ENCODE results near the gene CPOX. TPM values are rescaled to one million over a fixed set of nuclear protein-coding genes. Genes with fewer than 3 reads are reported as not detected.

The CPOX gene
- total RNA-seq, 2 experiments from 2014 or later: 71.6 to 88.5 TPM

DNA sequence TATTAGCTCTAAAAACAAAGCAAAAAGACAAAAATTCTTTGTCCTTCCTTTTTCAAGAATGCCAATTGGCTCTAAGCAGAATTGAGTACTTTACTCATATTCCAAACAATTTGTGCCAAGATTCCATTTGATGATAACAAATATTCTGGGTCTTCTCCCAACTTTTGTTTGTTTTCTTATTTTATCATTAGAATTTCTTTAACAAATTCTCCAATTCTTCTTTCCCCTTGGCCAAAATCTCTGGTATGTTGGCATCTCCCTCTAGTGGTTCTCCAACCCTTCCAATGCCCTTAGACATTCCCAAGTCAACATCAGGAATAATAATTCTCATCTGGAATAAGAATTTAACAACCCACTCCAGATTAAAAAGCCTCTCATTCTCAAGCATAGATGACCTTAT, 5.3 kb downstream of the CPOX start:
- no peaks in the 10 kb centered on the region for H3K9me3 Mint-ChIP-seq (ENCODE audit: low read depth)
- peaks cover 70% of the 10 kb centered on the region for H3K4me1 Mint-ChIP-seq
- no peak overlapping the region for H3K27ac Mint-ChIP-seq
- no peak for DNase-seq
- CTCF ChIA-PET: interaction anchor here (0.6 to 2.0 kb wide), 3 partner anchors 9 to 355 kb away, joined by 3 to 13 read pairs (median 5); no protein-coding TSS in a partner anchor
- no peaks in the 10 kb centered on the region for H3K27me3 Mint-ChIP-seq
- H3K4me3 Mint-ChIP-seq: no peak overlapping the region
- ATAC-seq: no peak
- H3K36me3 Mint-ChIP-seq: peaks cover 82% of the 10 kb centered on the region

- H3K27ac Mint-ChIP-seq: no peak overlapping the region
- ATAC-seq (no peak), DNase-seq (no peak)
- peaks cover 83% of the 10 kb centered on the region for H3K36me3 Mint-ChIP-seq
- H3K4me3 Mint-ChIP-seq: no peak overlapping the region
- CTCF ChIA-PET: interaction anchor here (0.6 to 2.0 kb wide), 6 partner anchors 9 to 355 kb away, joined by 3 to 13 read pairs (median 3); no protein-coding TSS in a partner anchor
- peaks cover 74% of the 10 kb centered on the region for H3K4me1 Mint-ChIP-seq
- H3K27me3 Mint-ChIP-seq: no peaks in the 10 kb centered on the region
- H3K9me3 Mint-ChIP-seq (ENCODE audit: low read depth): no peaks in the 10 kb centered on the region
These were observed 5.8 kb downstream of the CPOX start for GRCh38 chr3:98587654-98588053.

GRCh38 chr3:98584547-98584946, 8.9 kb downstream of the CPOX start:
- Mint-ChIP-seq H3K36me3 (peaks cover 86% of the 10 kb centered on the region), H3K4me1 (peaks cover 62% of the 10 kb centered on the region), H3K27me3 (no peaks in the 10 kb centered on the region), H3K4me3 (no peak overlapping the region), H3K27ac (no peak overlapping the region), H3K9me3 (ENCODE audit: low read depth) (no peaks in the 10 kb centered on the region)
- no peak for DNase-seq
- no peak for ATAC-seq
- CTCF ChIA-PET: interaction anchor here (1.1 to 1.2 kb wide), 2 partner anchors 13 to 62 kb away, joined by 3 to 4 read pairs; partner anchors contain the start of gene CLDND1

DNA sequence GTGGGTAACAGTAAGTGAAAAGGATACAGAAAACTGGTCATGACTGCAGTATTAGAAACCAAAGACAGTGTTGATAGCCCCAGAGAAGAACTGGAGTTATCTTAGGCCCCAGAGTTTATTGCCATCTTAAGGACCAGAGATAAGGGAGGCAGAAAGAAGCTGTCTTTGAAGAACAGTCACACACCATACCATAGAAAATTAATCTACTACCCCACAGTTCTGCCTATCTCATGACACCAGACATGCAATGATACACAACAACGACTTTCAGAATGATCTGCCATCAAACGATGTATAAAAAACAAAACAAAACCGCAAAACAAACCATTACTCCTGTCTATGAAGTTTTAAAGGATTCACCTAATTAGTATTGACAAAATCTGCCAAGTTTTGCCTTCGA, 9.6 kb downstream of the CPOX start:
- ATAC-seq: no peak
- H3K9me3 Mint-ChIP-seq (ENCODE audit: low read depth): no peaks in the 10 kb centered on the region
- CTCF ChIA-PET: interaction anchor here (1.1 kb wide), 1 partner anchor 14 kb away, joined by 4 read pairs; no protein-coding TSS in a partner anchor
- H3K27ac Mint-ChIP-seq: peak overlapping the region; percentile 54
- no peak overlapping the region for H3K4me3 Mint-ChIP-seq
- no peaks in the 10 kb centered on the region for H3K27me3 Mint-ChIP-seq
- DNase-seq: no peak
- peaks cover 84% of the 10 kb centered on the region for H3K36me3 Mint-ChIP-seq
- peaks cover 57% of the 10 kb centered on the region for H3K4me1 Mint-ChIP-seq

DNA sequence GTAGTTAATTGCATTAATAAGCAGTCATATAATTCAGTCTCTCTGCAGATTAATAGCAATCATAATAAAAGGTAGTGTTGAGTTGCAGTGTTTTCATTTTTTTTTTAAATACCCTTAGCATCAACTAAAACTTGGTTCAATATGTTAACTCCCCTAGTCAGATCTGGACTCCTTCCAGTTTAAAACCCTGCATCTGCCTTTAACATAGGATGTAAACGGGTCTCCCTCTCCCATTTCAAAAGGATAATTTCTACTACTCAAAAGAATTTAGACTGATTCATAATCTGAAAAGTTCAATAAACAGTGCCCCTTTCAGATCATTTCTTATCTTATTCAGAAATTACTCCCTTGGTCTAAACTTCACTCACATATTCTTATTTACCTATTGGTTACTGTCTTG, 11.4 kb downstream of the CPOX start:
- no peak overlapping the region for H3K4me3 Mint-ChIP-seq
- no peak overlapping the region for H3K27ac Mint-ChIP-seq
- peaks cover 58% of the 10 kb centered on the region for H3K4me1 Mint-ChIP-seq
- H3K36me3 Mint-ChIP-seq: peaks cover 86% of the 10 kb centered on the region
- CTCF ChIA-PET: interaction anchor here (1.4 to 2.9 kb wide), 3 partner anchors 8 to 20 kb away, joined by 4 to 8 read pairs (median 6); no protein-coding TSS in a partner anchor
- H3K27me3 Mint-ChIP-seq: no peaks in the 10 kb centered on the region
- ATAC-seq: no peak
- no peak for DNase-seq
- H3K9me3 Mint-ChIP-seq (ENCODE audit: low read depth): no peaks in the 10 kb centered on the region

DNA sequence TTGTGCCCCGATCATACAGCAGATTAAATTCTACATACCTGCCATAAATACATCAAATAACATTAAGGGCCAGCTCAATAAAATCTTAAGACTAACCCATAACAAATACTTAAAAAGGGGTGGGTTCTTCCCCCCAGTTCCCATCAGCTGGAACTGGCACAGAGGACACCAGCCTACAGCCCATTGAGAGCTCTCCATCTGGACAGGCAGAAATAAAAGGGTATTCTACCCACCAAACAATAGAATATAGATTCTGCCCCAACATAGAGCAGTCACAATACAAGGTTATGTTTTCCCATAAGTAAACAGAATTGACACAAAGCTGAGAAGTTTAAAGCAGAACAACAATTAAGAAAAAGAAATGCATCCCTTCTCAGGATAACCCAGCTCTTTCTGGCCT, 11.9 kb downstream of the CPOX start:
- CTCF ChIA-PET: interaction anchor here (1.2 to 2.9 kb wide), 5 partner anchors 9 to 51 kb away, joined by 3 to 8 read pairs (median 4); partner anchors contain the start of gene CPOX
- Mint-ChIP-seq H3K27me3 (no peaks in the 10 kb centered on the region), H3K9me3 (ENCODE audit: low read depth) (no peaks in the 10 kb centered on the region), H3K4me3 (no peak overlapping the region), H3K4me1 (peaks cover 62% of the 10 kb centered on the region), H3K27ac (no peak overlapping the region), H3K36me3 (peaks cover 88% of the 10 kb centered on the region)
- no peak for DNase-seq
- no peak for ATAC-seq

DNA sequence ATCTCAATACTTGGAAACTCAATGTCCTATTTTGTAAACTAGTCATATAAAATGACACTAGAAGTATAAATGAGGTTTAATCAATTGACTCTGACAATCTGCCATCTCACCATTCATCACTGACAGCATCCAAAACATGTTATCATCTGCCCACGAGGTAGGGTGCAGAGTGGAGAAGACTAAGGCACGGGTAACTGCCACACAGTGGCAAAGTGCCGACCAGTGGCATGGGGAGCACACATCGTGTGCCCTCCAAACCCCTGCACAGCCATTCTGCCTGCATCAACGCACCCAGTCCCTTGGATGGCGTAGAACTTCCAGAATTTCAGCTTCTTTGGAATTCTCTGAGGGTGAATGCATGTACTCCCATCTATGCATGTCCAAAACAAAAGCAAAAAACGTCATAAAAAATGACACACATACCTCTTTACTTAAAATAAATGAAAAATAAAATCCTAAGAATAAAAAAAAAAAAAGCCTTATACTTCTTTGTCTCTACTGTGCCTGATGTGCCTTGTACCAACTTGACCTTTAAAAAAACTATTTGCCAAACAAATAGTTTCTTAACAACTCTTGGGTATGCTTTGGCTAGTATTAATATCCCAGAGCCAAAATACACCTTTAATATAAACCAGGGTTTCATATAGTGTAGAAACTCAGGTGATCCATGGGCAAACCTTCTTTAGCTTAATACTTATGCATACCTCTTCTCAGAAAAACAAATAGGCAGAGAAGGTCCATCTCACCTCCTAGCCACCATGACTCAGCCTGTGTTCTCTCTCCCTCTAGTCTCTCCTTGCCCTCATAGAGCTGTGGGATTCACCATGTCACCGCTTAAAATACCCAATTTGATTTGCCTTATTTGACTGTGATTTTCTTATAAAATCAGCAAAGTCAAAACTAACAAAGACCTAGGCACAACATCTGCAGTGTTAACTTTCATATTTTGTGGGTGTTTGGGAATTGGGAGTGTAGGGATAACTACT, 12.7 kb downstream of the CPOX start:
- H3K36me3 Mint-ChIP-seq: peaks cover 87% of the 10 kb centered on the region
- ATAC-seq: no peak

DNA sequence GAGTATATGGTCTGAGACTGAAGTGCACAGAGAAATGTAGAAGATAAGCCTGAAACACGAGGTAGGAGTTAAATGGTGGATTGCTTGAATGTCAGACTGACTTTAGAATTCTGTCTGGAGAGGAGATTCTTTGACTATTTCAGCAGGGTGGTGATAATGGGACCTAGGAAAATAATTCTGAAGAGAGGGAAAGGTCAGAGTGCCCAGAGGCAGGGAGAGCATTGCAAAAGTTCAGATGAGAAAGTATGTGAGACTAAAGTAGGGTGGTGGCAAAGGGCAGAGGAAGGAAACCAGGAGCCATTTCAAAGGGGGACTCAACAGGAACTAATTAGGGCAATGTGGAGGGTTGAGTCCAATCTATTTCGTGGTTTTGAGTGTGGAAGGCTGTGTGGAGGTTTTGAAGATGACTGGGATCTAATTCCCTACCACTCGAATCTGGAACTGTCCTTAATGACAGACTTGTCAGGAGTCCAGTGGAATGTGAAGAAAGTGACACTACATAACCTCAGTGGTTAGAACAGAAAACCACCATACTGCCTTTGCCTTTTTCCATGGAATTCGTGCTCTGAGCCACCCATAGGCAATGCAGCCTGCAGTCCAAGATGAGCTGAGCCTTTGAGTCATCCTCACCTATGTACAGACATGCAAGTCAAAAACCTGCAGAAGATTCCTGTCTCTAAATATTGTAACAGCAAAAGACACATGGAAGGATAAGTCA, 16.1 kb downstream of the CPOX start:
- H3K36me3 Mint-ChIP-seq: peaks cover 62% of the 10 kb centered on the region

More for the DNA sequence above, 12.7 kb downstream of the CPOX start:
- Mint-ChIP-seq H3K4me3 (no peak overlapping the region), H3K9me3 (ENCODE audit: low read depth) (no peaks in the 10 kb centered on the region), H3K27me3 (no peaks in the 10 kb centered on the region), H3K27ac (no peak overlapping the region), H3K4me1 (peaks cover 63% of the 10 kb centered on the region)
- DNase-seq: no peak
- CTCF ChIA-PET: interaction anchor here (1.2 to 2.9 kb wide), 5 partner anchors 8 to 51 kb away, joined by 3 to 8 read pairs (median 4); partner anchors contain the start of gene CPOX

DNA sequence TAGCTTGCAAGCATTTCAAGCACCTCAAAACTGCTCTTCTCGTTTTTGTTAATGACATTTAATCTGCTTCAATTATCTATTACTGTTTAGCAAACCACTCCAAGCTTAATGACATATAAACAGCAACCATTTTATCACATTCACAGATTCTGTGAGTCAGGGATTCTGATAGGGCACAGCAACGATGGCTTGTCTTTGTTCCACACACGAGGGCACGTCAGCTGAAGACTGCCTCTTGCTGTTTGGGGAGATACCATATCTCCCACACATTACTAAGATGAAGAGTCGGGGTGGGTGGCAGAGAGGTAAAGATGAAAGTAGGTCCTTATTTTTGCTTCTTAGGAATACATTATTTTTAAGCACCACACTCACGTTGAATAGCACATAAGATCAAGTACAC, 19.3 kb downstream of the CPOX start:
- Mint-ChIP-seq H3K36me3 (peaks cover 55% of the 10 kb centered on the region), H3K4me1 (peaks cover 65% of the 10 kb centered on the region), H3K27ac (peak overlapping the region; percentile 82), H3K4me3 (peak overlapping the region; percentile 3), H3K9me3 (ENCODE audit: low read depth) (peaks cover 2% of the 10 kb centered on the region), H3K27me3 (no peaks in the 10 kb centered on the region)
- ATAC-seq (peak; percentile 25), DNase-seq (no peak)
- CTCF ChIA-PET: interaction anchor here (0.6 to 2.5 kb wide), 11 partner anchors 12 to 536 kb away, joined by 3 to 10 read pairs (median 4); partner anchors contain the start of genes CLDND1, CPOX and GPR15

More for the DNA sequence above, 16.1 kb downstream of the CPOX start:
- no peak for ATAC-seq
- Mint-ChIP-seq H3K9me3 (ENCODE audit: low read depth) (no peaks in the 10 kb centered on the region), H3K27me3 (no peaks in the 10 kb centered on the region), H3K4me1 (peaks cover 60% of the 10 kb centered on the region), H3K4me3 (no peak overlapping the region), H3K27ac (peak overlapping the region; percentile 37)
- CTCF ChIA-PET: no interaction called here
- DNase-seq: no peak

DNA sequence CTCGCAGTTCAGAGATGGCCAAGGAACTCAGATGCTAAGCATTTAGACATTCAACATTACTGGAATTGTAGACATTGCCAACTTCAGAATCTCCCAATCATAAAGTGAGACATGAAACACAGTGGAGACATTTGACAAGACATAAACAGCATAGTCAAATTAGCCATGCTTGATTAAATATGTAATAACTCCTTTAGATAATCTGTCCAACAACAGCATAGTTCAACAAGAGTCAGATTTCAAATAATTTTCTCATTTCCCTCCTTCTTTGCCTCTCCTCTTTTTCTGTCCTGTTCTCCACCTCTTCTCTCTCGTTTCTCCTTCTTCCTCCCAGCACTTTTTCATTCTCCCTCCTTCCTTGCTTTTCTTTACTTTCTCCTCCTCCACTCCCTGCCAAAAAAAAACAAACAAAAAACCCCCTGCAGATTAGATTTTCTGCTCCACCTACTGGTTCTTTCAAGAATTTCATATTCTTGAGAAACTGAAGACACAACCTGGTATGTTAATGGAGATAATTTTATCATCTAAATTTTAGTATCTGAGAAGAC, 20.2 kb downstream of the CPOX start:
- H3K4me3 Mint-ChIP-seq: peak overlapping the region; percentile 67
- peaks cover 51% of the 10 kb centered on the region for H3K36me3 Mint-ChIP-seq
- no peaks in the 10 kb centered on the region for H3K27me3 Mint-ChIP-seq
- H3K27ac Mint-ChIP-seq: peak overlapping the region; percentile 93
- peaks cover 4% of the 10 kb centered on the region for H3K9me3 Mint-ChIP-seq (ENCODE audit: low read depth)
- peaks cover 68% of the 10 kb centered on the region for H3K4me1 Mint-ChIP-seq
- DNase-seq (no peak), ATAC-seq (peak; percentile 59)
- CTCF ChIA-PET: interaction anchor here (0.9 to 2.5 kb wide), 20 partner anchors 8 to 535 kb away, joined by 3 to 12 read pairs (median 5); partner anchors contain the start of genes CLDND1, CPOX and GPR15

DNA sequence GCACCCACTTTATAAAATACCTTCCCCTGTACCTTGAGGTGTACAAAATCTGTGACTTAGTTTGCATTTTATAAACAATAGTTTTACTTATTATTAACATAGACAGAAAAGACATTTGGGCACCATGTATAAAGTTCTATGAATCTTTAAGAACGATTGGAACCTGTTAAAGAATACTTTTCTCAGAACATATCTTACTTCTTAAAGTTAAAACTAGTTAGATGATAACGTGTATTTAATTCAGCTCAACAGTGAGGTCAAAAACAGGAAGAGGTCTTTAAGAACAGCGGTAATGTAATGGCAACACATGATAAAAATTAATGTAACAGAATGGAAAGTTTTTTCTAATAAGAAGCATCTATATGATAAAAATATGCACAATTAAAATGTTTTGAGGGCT, 25.0 kb downstream of the CPOX start:
- Mint-ChIP-seq H3K9me3 (ENCODE audit: low read depth) (peaks cover 4% of the 10 kb centered on the region), H3K36me3 (peaks cover 31% of the 10 kb centered on the region), H3K4me3 (no peak overlapping the region), H3K4me1 (peaks cover 80% of the 10 kb centered on the region), H3K27me3 (no peaks in the 10 kb centered on the region), H3K27ac (peak overlapping the region; percentile 90)
- ATAC-seq (no peak), DNase-seq (no peak)
- CTCF ChIA-PET: no interaction called here

DNA sequence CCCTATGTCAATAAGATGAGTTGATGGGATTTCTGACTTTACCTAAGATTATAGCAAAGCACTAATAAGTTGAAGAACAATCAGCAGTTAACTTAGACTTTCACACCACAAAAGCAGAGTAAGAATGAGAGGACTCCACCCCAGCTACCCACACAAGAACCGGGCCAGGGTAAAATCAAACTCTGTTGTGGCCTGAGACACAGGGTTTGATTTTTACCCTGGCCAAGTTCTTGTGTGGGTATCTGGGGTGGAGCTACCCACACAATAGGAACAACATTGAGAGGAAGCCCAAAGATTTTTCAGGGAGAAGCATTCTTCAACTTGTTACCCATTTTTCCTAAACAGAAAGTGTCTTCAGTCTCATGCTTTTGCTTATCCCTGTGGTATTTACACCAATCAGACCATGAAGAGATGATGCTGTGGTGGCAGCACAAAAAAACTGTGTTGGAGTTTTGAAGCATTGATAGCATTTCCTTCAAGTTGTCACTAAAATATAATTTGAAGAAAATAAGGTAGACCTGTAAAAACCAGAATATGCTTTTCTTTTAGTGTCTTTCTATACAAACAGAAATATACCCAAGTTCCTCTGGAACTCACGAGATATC, 25.6 kb downstream of the CPOX start:
- peaks cover 31% of the 10 kb centered on the region for H3K36me3 Mint-ChIP-seq
- CTCF ChIA-PET: interaction anchor here (1.6 kb wide), 1 partner anchor 45 kb away, joined by 4 read pairs; the partner anchor contains the start of gene CLDND1
- peaks cover 80% of the 10 kb centered on the region for H3K4me1 Mint-ChIP-seq
- DNase-seq: peak; percentile 76
- H3K4me3 Mint-ChIP-seq: peak overlapping the region; percentile 46
- H3K27ac Mint-ChIP-seq: peak overlapping the region; percentile 90
- H3K9me3 Mint-ChIP-seq (ENCODE audit: low read depth): peaks cover 4% of the 10 kb centered on the region
- H3K27me3 Mint-ChIP-seq: no peaks in the 10 kb centered on the region
- peak; percentile 55 for ATAC-seq

Data from activated CD8-positive, alpha-beta memory T cell treated with anti-CD3 and anti-CD28 coated beads, Interleukin-2, amount 10 ng/mL, durations not matched to agents 7 days and 5 days (primary cell).